Hepatocyte (in vitro differentiated cells): ENCODE measurements around the gene NUBPL. TPM values are rescaled to one million over a fixed set of nuclear protein-coding genes. Genes with fewer than 3 reads are reported as not detected.

ENCODE experiments used
- DNase-seq: peaks from one replicate; pipeline ENCODE4 v3.0.0-alpha.2; 2016; ENCODE audit warnings: low spot score
- H2AFZ ChIP-seq: fragments of 200-600 bp; sonication (generic); 2 replicates; pipeline ENCODE4 v1.6.0; 2016; ENCODE audit warnings: antibody characterized with exemption, mild to moderate bottlenecking
- H3K27ac ChIP-seq: fragments of 200-600 bp; sonication (generic); 2 replicates; pipeline ENCODE4 v1.5.1; 2016; ENCODE audit warnings: mild to moderate bottlenecking
- H3K27me3 ChIP-seq: fragments of 200-600 bp; sonication (generic); 2 replicates; pipeline ENCODE4 v1.6.1; 2016
- H3K36me3 ChIP-seq: fragments of 200-600 bp; sonication (generic); replicated peaks from 2 replicates; pipeline ENCODE4 v1.5.1; 2016; ENCODE audit warnings: low read depth; ENCODE audit not compliant: insufficient read depth
- H3K4me1 ChIP-seq: fragments of 200-600 bp; sonication (generic); 2 replicates; pipeline ENCODE4 v1.5.1; 2016; ENCODE audit warnings: mild to moderate bottlenecking, moderate library complexity; ENCODE audit not compliant: insufficient read depth
- H3K4me2 ChIP-seq: fragments of 200-600 bp; sonication (generic); 2 replicates; pipeline ENCODE4 v1.6.0; 2016
- H3K4me3 ChIP-seq: fragments of 200-600 bp; sonication (generic); 2 replicates; pipeline ENCODE4 v1.5.1; 2016; ENCODE audit warnings: mild to moderate bottlenecking
- H3K79me2 ChIP-seq: fragments of 200-600 bp; sonication (generic); 2 replicates; pipeline ENCODE4 v1.6.0; 2017; ENCODE audit warnings: mild to moderate bottlenecking
- H3K9me2 ChIP-seq: fragments of 200-600 bp; sonication (generic); replicated peaks from 2 replicates; pipeline ENCODE4 v1.6.0; 2017; ENCODE audit warnings: mild to moderate bottlenecking; ENCODE audit not compliant: insufficient read depth
- H3K9me3 ChIP-seq: fragments of 200-600 bp; sonication (generic); 2 replicates; pipeline ENCODE4 v1.5.1; 2016; ENCODE audit warnings: low read depth, mild to moderate bottlenecking
- H4K20me1 ChIP-seq: fragments of 200-600 bp; sonication (generic); 2 replicates; pipeline ENCODE4 v1.6.0; 2016; ENCODE audit warnings: mild to moderate bottlenecking; ENCODE audit not compliant: insufficient read depth, poor library complexity, severe bottlenecking
- EZH2 ChIP-seq: fragments of 200-600 bp; sonication (generic); IDR thresholded peaks from 2 replicates; pipeline ENCODE4 v1.6.1; 2016; ENCODE audit warnings: antibody characterized with exemption, mild to moderate bottlenecking, borderline replicate concordance
- EZH2phosphoT487 ChIP-seq: fragments of 200-600 bp; sonication (generic); IDR thresholded peaks from one replicate; pipeline ENCODE4 v1.6.1; 2018; ENCODE audit warnings: antibody characterized with exemption, mild to moderate bottlenecking, low read depth, moderate library complexity; ENCODE audit not compliant: unreplicated experiment, severe bottlenecking
- WGBS: methylation state at CpG from one replicate; pipeline ENCODE4 v1.1.6; 2016; ENCODE audit warnings: low lambda C conversion rate; ENCODE audit errors: missing lambda C conversion rate; 5-methylcytosine and 5-hydroxymethylcytosine counted together
- polyA plus RNA-seq: library from polyadenylated mRNA; unstranded; fragments of >200 nt; fragmentation: Nextera tagmentation; extraction: Ambion mirVana; gene quantifications from 2 replicates; pipeline ENCODE4 v1.2.1, GENCODE V29; 2016
- total RNA-seq: library from RNA; depleted of rRNA; stranded (reverse); fragments of >200 nt; gene quantifications from 2 replicates; pipeline ENCODE4 v1.2.3, GENCODE V29; 2014
- TF ChIP-seq, protein P1 (sequence below): fragments of 200-600 bp; sonication (generic); IDR thresholded peaks from 2 replicates; pipeline ENCODE4 v1.5.1; 2016; ENCODE audit warnings: antibody characterized with exemption, mild to moderate bottlenecking; ENCODE audit not compliant: poor library complexity

NUBPL gene
- total and polyA plus RNA-seq, 2 experiments from 2014 or later, result 7.4 to 14.8 TPM

DNA sequence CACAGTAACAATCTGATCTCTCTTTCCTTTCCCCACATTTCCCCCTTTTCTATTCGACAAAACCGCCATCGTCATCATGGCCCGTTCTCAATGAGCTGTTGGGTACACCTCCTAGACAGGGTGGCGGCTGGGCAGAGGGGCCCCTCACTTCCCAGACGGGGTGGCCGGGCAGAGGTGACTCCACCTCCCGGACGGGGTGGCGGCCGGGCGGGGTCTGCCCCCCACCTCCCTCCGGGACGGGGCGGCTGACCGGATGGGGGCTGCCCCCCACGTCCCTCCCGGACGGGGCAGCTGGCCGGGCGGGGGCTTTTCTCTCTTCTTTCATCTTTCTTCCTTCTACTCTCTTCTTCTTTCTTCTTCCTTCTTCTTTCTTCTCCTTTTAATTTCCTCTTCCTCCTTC is 1.3 kb upstream of the NUBPL start:
- Histone ChIP-seq H3K36me3 (no peaks in the 10 kb centered on the region), H4K20me1 (no peaks in the 10 kb centered on the region), H3K79me2 (peaks cover 7% of the 10 kb centered on the region), H2AFZ (no peak overlapping the region), H3K9me2 (no peaks in the 10 kb centered on the region), H3K9me3 (no peaks in the 10 kb centered on the region), H3K4me3 (no peak overlapping the region), H3K27me3 (no peaks in the 10 kb centered on the region), H3K4me1 (no peaks in the 10 kb centered on the region), H3K4me2 (no peak overlapping the region), H3K27ac (no peak overlapping the region)
- DNase-seq, result no peak
- 87% methylated on average over 7 of the region's 21 CpGs for WGBS
- TF ChIP-seq EZH2 (no peak), EZH2phosphoT487 (no peak)
- TF ChIP-seq, protein P1, sequence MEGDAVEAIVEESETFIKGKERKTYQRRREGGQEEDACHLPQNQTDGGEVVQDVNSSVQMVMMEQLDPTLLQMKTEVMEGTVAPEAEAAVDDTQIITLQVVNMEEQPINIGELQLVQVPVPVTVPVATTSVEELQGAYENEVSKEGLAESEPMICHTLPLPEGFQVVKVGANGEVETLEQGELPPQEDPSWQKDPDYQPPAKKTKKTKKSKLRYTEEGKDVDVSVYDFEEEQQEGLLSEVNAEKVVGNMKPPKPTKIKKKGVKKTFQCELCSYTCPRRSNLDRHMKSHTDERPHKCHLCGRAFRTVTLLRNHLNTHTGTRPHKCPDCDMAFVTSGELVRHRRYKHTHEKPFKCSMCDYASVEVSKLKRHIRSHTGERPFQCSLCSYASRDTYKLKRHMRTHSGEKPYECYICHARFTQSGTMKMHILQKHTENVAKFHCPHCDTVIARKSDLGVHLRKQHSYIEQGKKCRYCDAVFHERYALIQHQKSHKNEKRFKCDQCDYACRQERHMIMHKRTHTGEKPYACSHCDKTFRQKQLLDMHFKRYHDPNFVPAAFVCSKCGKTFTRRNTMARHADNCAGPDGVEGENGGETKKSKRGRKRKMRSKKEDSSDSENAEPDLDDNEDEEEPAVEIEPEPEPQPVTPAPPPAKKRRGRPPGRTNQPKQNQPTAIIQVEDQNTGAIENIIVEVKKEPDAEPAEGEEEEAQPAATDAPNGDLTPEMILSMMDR, result no peak

DNA sequence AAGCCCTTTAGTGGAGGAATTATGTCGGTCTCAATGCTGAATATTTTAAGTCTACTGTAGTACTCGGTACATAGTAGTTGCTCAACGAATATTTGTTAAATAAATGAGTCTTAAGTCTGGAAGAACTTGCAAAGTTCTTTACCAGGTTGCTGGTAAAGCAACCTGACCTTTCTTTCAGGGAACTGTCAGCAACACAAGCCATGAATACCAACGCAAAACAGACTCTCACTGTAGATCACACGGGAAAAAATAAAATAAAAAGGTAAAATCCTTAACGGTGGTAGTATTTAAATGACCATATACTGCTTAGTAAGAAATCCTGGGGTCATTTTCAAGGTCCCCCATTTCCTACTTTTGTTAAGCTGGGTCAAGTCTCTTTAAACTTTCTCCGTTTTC is 447 bp upstream of the NUBPL start:
- no peaks in the 10 kb centered on the region for H4K20me1 ChIP-seq
- H3K36me3 ChIP-seq, result no peaks in the 10 kb centered on the region
- peak overlapping the region; percentile 75 for H3K4me2 ChIP-seq
- peak overlapping the region; percentile 98 for H2AFZ ChIP-seq
- H3K79me2 ChIP-seq, result peaks cover 7% of the 10 kb centered on the region
- no peaks in the 10 kb centered on the region for H3K4me1 ChIP-seq
- peak overlapping the region; percentile 89 for H3K27ac ChIP-seq
- 42% methylated on average over 7 of the region's 7 CpGs for WGBS
- H3K27me3 ChIP-seq, result no peaks in the 10 kb centered on the region
- no peaks in the 10 kb centered on the region for H3K9me2 ChIP-seq
- H3K4me3 ChIP-seq, result peak overlapping the region; percentile 68
- DNase-seq, result no peak
- TF ChIP-seq EZH2 (no peak), EZH2phosphoT487 (no peak)
- TF ChIP-seq, protein P1, result no peak
- no peaks in the 10 kb centered on the region for H3K9me3 ChIP-seq

DNA sequence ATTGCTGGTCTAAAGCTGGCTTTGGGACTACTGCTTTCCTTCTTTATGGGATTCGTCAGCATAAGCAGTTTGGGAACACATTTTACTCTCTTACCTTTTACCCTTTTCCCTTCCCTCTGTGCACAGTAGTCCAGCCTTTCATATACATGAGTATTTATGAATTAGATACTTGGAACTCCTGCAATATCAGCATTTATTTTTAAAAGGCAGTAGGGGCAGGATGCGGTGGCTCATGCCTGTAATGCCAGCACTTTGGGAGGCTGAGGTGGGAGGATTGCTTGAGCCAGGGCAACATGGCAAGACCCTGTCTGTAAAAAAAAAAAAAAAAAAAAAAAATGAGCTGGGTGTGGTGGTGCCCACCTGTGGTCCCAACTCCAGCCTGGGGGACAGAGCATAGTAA is 3.0 kb downstream of the NUBPL start:
- DNase-seq, result no peak
- WGBS, result 93% methylated on average over 2 of the region's 2 CpGs
- Histone ChIP-seq H4K20me1 (no peaks in the 10 kb centered on the region), H3K9me3 (no peaks in the 10 kb centered on the region), H3K36me3 (no peaks in the 10 kb centered on the region), H3K4me1 (no peaks in the 10 kb centered on the region), H3K27ac (no peak overlapping the region), H3K27me3 (no peaks in the 10 kb centered on the region), H3K4me2 (no peak overlapping the region), H3K9me2 (no peaks in the 10 kb centered on the region), H3K4me3 (no peak overlapping the region), H2AFZ (no peak overlapping the region), H3K79me2 (peaks cover 7% of the 10 kb centered on the region)
- TF ChIP-seq, protein P1, result no peak
- TF ChIP-seq EZH2, result no peak
- no peak for TF ChIP-seq EZH2phosphoT487

DNA sequence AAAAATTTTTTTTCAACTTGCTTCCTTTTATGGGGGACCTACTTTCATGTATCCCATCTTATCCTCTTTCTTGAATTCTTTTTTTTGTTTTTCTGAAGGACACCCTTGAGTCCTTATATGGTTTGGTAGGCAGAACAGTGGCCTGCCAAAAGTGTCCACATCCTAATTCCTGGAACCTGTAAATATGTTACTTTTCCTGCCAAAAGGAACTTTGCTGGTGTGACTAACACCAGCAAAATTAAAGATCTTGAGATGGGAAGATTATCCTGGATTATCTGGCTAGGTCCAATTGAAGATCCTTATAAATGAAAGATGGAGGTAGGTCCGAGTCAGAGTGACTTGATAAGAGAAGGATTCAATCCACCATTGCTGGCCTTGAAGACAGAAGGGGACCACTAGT is 5.3 kb downstream of the NUBPL start:
- Histone ChIP-seq H3K4me3 (no peak overlapping the region), H3K4me1 (no peaks in the 10 kb centered on the region), H3K4me2 (no peak overlapping the region), H3K27ac (no peak overlapping the region), H2AFZ (no peak overlapping the region), H3K9me2 (no peaks in the 10 kb centered on the region), H3K79me2 (peaks cover 7% of the 10 kb centered on the region), H3K36me3 (no peaks in the 10 kb centered on the region), H3K9me3 (no peaks in the 10 kb centered on the region), H4K20me1 (no peaks in the 10 kb centered on the region), H3K27me3 (no peaks in the 10 kb centered on the region)
- TF ChIP-seq EZH2phosphoT487 (no peak), EZH2 (no peak)
- TF ChIP-seq, protein P1, result no peak
- 100% methylated on average over 1 of the region's 1 CpG for WGBS
- no peak for DNase-seq
